NCI-H2107 treated with DMSO at 0.1 percent for 48 hours (cell line): ENCODE data around the gene SNX19.

Source experiments
- DNase-seq: peaks from one replicate; lab custom pipeline; 2025; ENCODE audit not compliant: unreplicated experiment; lab: John Stamatoyannopoulos, UW

The SNX19 gene

GRCh38 chr11:130908061-130908460 is 8.2 kb downstream of the SNX19 start:
- DNase-seq: no peak

GRCh38 chr11:130907229-130907628 is 9.1 kb downstream of the SNX19 start:
- no peak for DNase-seq

GRCh38 chr11:130906616-130907015 is 9.7 kb downstream of the SNX19 start:
- DNase-seq: no peak

GRCh38 chr11:130905512-130905911 is 10.8 kb downstream of the SNX19 start:
- DNase-seq: no peak

GRCh38 chr11:130904380-130904779 is 11.9 kb downstream of the SNX19 start:
- DNase-seq: no peak

- no peak for DNase-seq
Measured at GRCh38 chr11:130902380-130902779, 13.9 kb downstream of the SNX19 start.

GRCh38 chr11:130899106-130899505 is 17.2 kb downstream of the SNX19 start:
- DNase-seq: no peak

- no peak for DNase-seq
Measured at GRCh38 chr11:130897262-130898182, 18.8 kb downstream of the SNX19 start.

GRCh38 chr11:130894322-130895025 is 21.8 kb downstream of the SNX19 start:
- DNase-seq: peak; percentile 58

GRCh38 chr11:130892861-130893260 is 23.4 kb downstream of the SNX19 start:
- no peak for DNase-seq

- DNase-seq: no peak
Measured at GRCh38 chr11:130891326-130891725, 25.0 kb downstream of the SNX19 start.

- no peak for DNase-seq
Measured at GRCh38 chr11:130890039-130890745, 26.1 kb downstream of the SNX19 start.

GRCh38 chr11:130888790-130889189 is 27.5 kb downstream of the SNX19 start:
- no peak for DNase-seq

GRCh38 chr11:130886704-130887103 is 29.6 kb downstream of the SNX19 start:
- DNase-seq: no peak

- no peak for DNase-seq
Measured at GRCh38 chr11:130882138-130882551, 34.1 kb downstream of the SNX19 start.

- no peak for DNase-seq
Measured at GRCh38 chr11:130881475-130882137, 34.7 kb downstream of the SNX19 start.

GRCh38 chr11:130879836-130880235 is 36.4 kb downstream of the SNX19 start:
- DNase-seq: no peak

GRCh38 chr11:130876931-130877915 is 39.1 kb downstream of the SNX19 start:
- DNase-seq: no peak

GRCh38 chr11:130876100-130876499 is 40.2 kb downstream of the SNX19 start:
- DNase-seq: no peak
